GM10847 (cell line): ENCODE measurements around the gene DENND6A.

Source experiments
- POLR2A ChIP-seq: IDR thresholded peaks from 2 replicates; pipeline ENCODE4 v1.6.1; 2011; ENCODE audit not compliant: insufficient read length; ENCODE audit errors: extremely low read depth

Gene DENND6A

GRCh38 chr3:57659806-57660439, 33.0 kb downstream of the DENND6A start:
- TF ChIP-seq POLR2A = no peak

- TF ChIP-seq POLR2A = no peak
Measured at GRCh38 chr3:57659004-57659673, 33.7 kb downstream of the DENND6A start.

- TF ChIP-seq POLR2A = no peak
Measured at GRCh38 chr3:57658536-57658935, 34.3 kb downstream of the DENND6A start.

- no peak for TF ChIP-seq POLR2A
Measured at GRCh38 chr3:57655727-57656126, 37.1 kb downstream of the DENND6A start.

GRCh38 chr3:57654267-57654666, 38.6 kb downstream of the DENND6A start:
- TF ChIP-seq POLR2A = no peak

GRCh38 chr3:57652203-57652602, 40.7 kb downstream of the DENND6A start:
- no peak for TF ChIP-seq POLR2A

GRCh38 chr3:57647292-57647940, 45.5 kb downstream of the DENND6A start:
- no peak for TF ChIP-seq POLR2A

- TF ChIP-seq POLR2A = no peak
Measured at GRCh38 chr3:57646723-57647122, 46.2 kb downstream of the DENND6A start.

- no peak for TF ChIP-seq POLR2A
Measured at GRCh38 chr3:57644740-57645139, 48.1 kb downstream of the DENND6A start.

GRCh38 chr3:57637391-57637790, 55.5 kb downstream of the DENND6A start:
- TF ChIP-seq POLR2A = no peak

- TF ChIP-seq POLR2A = no peak
Measured at GRCh38 chr3:57627976-57628375, 64.9 kb downstream of the DENND6A start.

- no peak for TF ChIP-seq POLR2A
Measured at GRCh38 chr3:57624801-57625200, 68.1 kb downstream of the DENND6A start.

GRCh38 chr3:57622362-57622761, 70.5 kb downstream of the DENND6A start:
- no peak for TF ChIP-seq POLR2A

GRCh38 chr3:57617739-57618138, 75.1 kb downstream of the DENND6A start:
- TF ChIP-seq POLR2A = no peak

GRCh38 chr3:57616233-57616632, 76.6 kb downstream of the DENND6A start:
- no peak for TF ChIP-seq POLR2A

- TF ChIP-seq POLR2A = no peak
Measured at GRCh38 chr3:57605683-57606082, 87.2 kb downstream of the DENND6A start.
